ENCODE measurements around the gene TCP11L2.
"Not testable (repeated sequence)": the region's sequence is repeated elsewhere in the genome, so short reads cannot be mapped to it uniquely, and the experiment has no call there.

Gene TCP11L2

GRCh38 chr12:106284358-106285105 is 18.0 kb upstream of the TCP11L2 start:
- TF ChIP-seq CTCF (IDR thresholded peaks at IDR 0.05; ENCODE audit: extremely low read depth, missing control alignments): no peak
- DNase-seq (ENCODE audit: low spot score): no peak

- no peak for TF ChIP-seq CTCF (IDR thresholded peaks at IDR 0.05; ENCODE audit: extremely low read depth, missing control alignments)
- DNase-seq (ENCODE audit: low spot score): no peak
These were observed 16.6 kb upstream of the TCP11L2 start for GRCh38 chr12:106285982-106286381.

GRCh38 chr12:106286576-106287162 is 15.9 kb upstream of the TCP11L2 start:
- DNase-seq (ENCODE audit: low spot score): not testable (repeated sequence)

GRCh38 chr12:106287364-106287763 is 15.2 kb upstream of the TCP11L2 start:
- no peak for DNase-seq (ENCODE audit: low spot score)
- TF ChIP-seq CTCF (IDR thresholded peaks at IDR 0.05; ENCODE audit: extremely low read depth, missing control alignments): no peak

GRCh38 chr12:106288101-106288493 is 14.4 kb upstream of the TCP11L2 start:
- TF ChIP-seq CTCF (IDR thresholded peaks at IDR 0.05; ENCODE audit: extremely low read depth, missing control alignments): no peak
- DNase-seq (ENCODE audit: low spot score): no peak

- no peak for TF ChIP-seq CTCF (IDR thresholded peaks at IDR 0.05; ENCODE audit: extremely low read depth, missing control alignments)
- DNase-seq (ENCODE audit: low spot score): no peak
These were observed 13.9 kb upstream of the TCP11L2 start for GRCh38 chr12:106288494-106289195.

- DNase-seq (ENCODE audit: low spot score): no peak
- TF ChIP-seq CTCF (IDR thresholded peaks at IDR 0.05; ENCODE audit: extremely low read depth, missing control alignments): no peak
These were observed 13.3 kb upstream of the TCP11L2 start for GRCh38 chr12:106289196-106289681.

Data from GM20000 (cell line).